ENCODE data around the gene RYR3. TPM values are rescaled to one million over a fixed set of nuclear protein-coding genes. Genes with fewer than 3 reads are reported as not detected.
"Not testable (repeated sequence)": the region's sequence is repeated elsewhere in the genome, so short reads cannot be mapped to it uniquely, and the experiment has no call there.

Gene RYR3
- total RNA-seq, 1 donor from 2014 or later = 7.4 TPM

GRCh38 chr15:33565094-33565493 is 254.3 kb downstream of the RYR3 start:
- Mint-ChIP-seq H3K27me3 (ENCODE audit: unreplicated experiment) (no peaks in the 10 kb centered on the region), H3K9me3 (ENCODE audit: unreplicated experiment) (no peaks in the 10 kb centered on the region), H3K4me1 (ENCODE audit: low read depth, unreplicated experiment) (no peaks in the 10 kb centered on the region), H3K27ac (ENCODE audit: unreplicated experiment) (no peak overlapping the region), H3K4me3 (ENCODE audit: unreplicated experiment) (no peak overlapping the region), H3K36me3 (ENCODE audit: unreplicated experiment) (no peaks in the 10 kb centered on the region)
- TF ChIP-seq CTCF (IDR thresholded peaks at IDR 0.05; ENCODE audit: partially characterized antibody, unreplicated experiment) = no peak
- no peak for DNase-seq

GRCh38 chr15:33567652-33568051 is 256.9 kb downstream of the RYR3 start:
- H3K27ac Mint-ChIP-seq (ENCODE audit: unreplicated experiment) = no peak overlapping the region

GRCh38 chr15:33569036-33569435 is 258.3 kb downstream of the RYR3 start:
- H3K27me3 Mint-ChIP-seq (ENCODE audit: unreplicated experiment) = no peaks in the 10 kb centered on the region
- no peak overlapping the region for H3K4me3 Mint-ChIP-seq (ENCODE audit: unreplicated experiment)
- H3K36me3 Mint-ChIP-seq (ENCODE audit: unreplicated experiment) = no peaks in the 10 kb centered on the region
- no peaks in the 10 kb centered on the region for H3K4me1 Mint-ChIP-seq (ENCODE audit: low read depth, unreplicated experiment)
- DNase-seq = no peak
- no peak for TF ChIP-seq CTCF (IDR thresholded peaks at IDR 0.05; ENCODE audit: partially characterized antibody, unreplicated experiment)
- no peaks in the 10 kb centered on the region for H3K9me3 Mint-ChIP-seq (ENCODE audit: unreplicated experiment)
- H3K27ac Mint-ChIP-seq (ENCODE audit: unreplicated experiment) = no peak overlapping the region

More at GRCh38 chr15:33567652-33568051, 256.9 kb downstream of the RYR3 start:
- no peaks in the 10 kb centered on the region for H3K27me3 Mint-ChIP-seq (ENCODE audit: unreplicated experiment)
- H3K9me3 Mint-ChIP-seq (ENCODE audit: unreplicated experiment) = no peaks in the 10 kb centered on the region
- no peaks in the 10 kb centered on the region for H3K36me3 Mint-ChIP-seq (ENCODE audit: unreplicated experiment)
- DNase-seq = no peak
- no peak for TF ChIP-seq CTCF (IDR thresholded peaks at IDR 0.05; ENCODE audit: partially characterized antibody, unreplicated experiment)
- H3K4me1 Mint-ChIP-seq (ENCODE audit: low read depth, unreplicated experiment) = no peaks in the 10 kb centered on the region
- no peak overlapping the region for H3K4me3 Mint-ChIP-seq (ENCODE audit: unreplicated experiment)

GRCh38 chr15:33577911-33578310 is 267.1 kb downstream of the RYR3 start:
- not testable (repeated sequence) for H3K27me3 Mint-ChIP-seq (ENCODE audit: unreplicated experiment); H3K4me1 Mint-ChIP-seq (ENCODE audit: low read depth, unreplicated experiment); H3K36me3 Mint-ChIP-seq (ENCODE audit: unreplicated experiment); H3K27ac Mint-ChIP-seq (ENCODE audit: unreplicated experiment); H3K9me3 Mint-ChIP-seq (ENCODE audit: unreplicated experiment); H3K4me3 Mint-ChIP-seq (ENCODE audit: unreplicated experiment); DNase-seq

GRCh38 chr15:33580526-33580925 is 269.8 kb downstream of the RYR3 start:
- Mint-ChIP-seq H3K4me1 (ENCODE audit: low read depth, unreplicated experiment) (peaks cover 6% of the 10 kb centered on the region), H3K27me3 (ENCODE audit: unreplicated experiment) (peaks cover 2% of the 10 kb centered on the region), H3K4me3 (ENCODE audit: unreplicated experiment) (no peak overlapping the region), H3K36me3 (ENCODE audit: unreplicated experiment) (peaks cover 2% of the 10 kb centered on the region), H3K27ac (ENCODE audit: unreplicated experiment) (no peak overlapping the region), H3K9me3 (ENCODE audit: unreplicated experiment) (peaks cover 5% of the 10 kb centered on the region)
- TF ChIP-seq CTCF (IDR thresholded peaks at IDR 0.05; ENCODE audit: partially characterized antibody, unreplicated experiment) = no peak
- DNase-seq = no peak

- no peak for TF ChIP-seq CTCF (IDR thresholded peaks at IDR 0.05; ENCODE audit: partially characterized antibody, unreplicated experiment)
- Mint-ChIP-seq H3K4me1 (ENCODE audit: low read depth, unreplicated experiment) (peaks cover 9% of the 10 kb centered on the region), H3K9me3 (ENCODE audit: unreplicated experiment) (peaks cover 5% of the 10 kb centered on the region), H3K27me3 (ENCODE audit: unreplicated experiment) (peaks cover 2% of the 10 kb centered on the region), H3K36me3 (ENCODE audit: unreplicated experiment) (no peaks in the 10 kb centered on the region), H3K4me3 (ENCODE audit: unreplicated experiment) (no peak overlapping the region), H3K27ac (ENCODE audit: unreplicated experiment) (no peak overlapping the region)
- DNase-seq = no peak
Measured at GRCh38 chr15:33581032-33581431, 270.3 kb downstream of the RYR3 start.
